T-cell (primary cell): ENCODE measurements around the gene HEBP2. TPM values are rescaled to one million over a fixed set of nuclear protein-coding genes. Genes with fewer than 3 reads are reported as not detected.

Experiments
- ATAC-seq, 4 experiments: fragments of 200-7000 bp in 3 of 4; fragments of 150-1000 bp in 1 of 4; cut with Tn5 transposase; replicated peaks in 1 of 4; 1 replicate in 3 of 4; 2 replicates in 1 of 4; pipeline ENCODE4 v1.10.0; 2021; ENCODE audit warnings: moderate library complexity in 3 of 4, mild to moderate bottlenecking in 2 of 4, moderate number of reproducible peaks in 1 of 4
- CTCF ChIA-PET, 2 donors: fragments of 300-600 bp; sonication (Branson Sonifier 250); formaldehyde crosslinking; loops; one replicate each; lab custom pipeline; 2022; ENCODE audit warnings: antibody characterized with exemption in 2 of 2; lab: Charles Lee
- POLR2A ChIA-PET, 2 donors: fragments of 300-600 bp; sonication (Branson Sonifier 250); formaldehyde crosslinking; loops; one replicate each; lab custom pipeline; 2022; ENCODE audit warnings: antibody characterized with exemption in 2 of 2; lab: Charles Lee
- DNase-seq, 35 experiments: peaks; one replicate each; pipeline versions ENCODE4 v3.0.0 to v3.0.0-alpha.2; 2013 to 2023
- H3K27ac ChIP-seq: one replicate; pipeline ENCODE4 v1.5.1; 2013; ENCODE audit warnings: low read length
- H3K27me3 ChIP-seq, 2 experiments: replicated peaks in 1 of 2; 1 replicate in 1 of 2; 2 replicates in 1 of 2; pipeline versions ENCODE4 v1.6.1 to v1.7.0; 2013; ENCODE audit warnings: low read length in 1 of 2, mixed read lengths in 1 of 2; ENCODE audit not compliant: control insufficient read depth in 2 of 2, insufficient read depth in 2 of 2; ENCODE audit errors: extremely low read depth in 1 of 2
- H3K36me3 ChIP-seq, 2 donors: 1 replicate in 1 of 2; 2 replicates in 1 of 2; pipeline versions ENCODE4 v1.6.1 to v1.7.0; 2013; ENCODE audit warnings: low read length in 1 of 2; ENCODE audit not compliant: control insufficient read depth in 2 of 2, insufficient read depth in 1 of 2; ENCODE audit errors: extremely low read depth in 1 of 2
- H3K4me1 ChIP-seq, 2 experiments: 1 replicate in 1 of 2; 2 replicates in 1 of 2; pipeline versions ENCODE4 v1.6.1 to v1.7.0; 2013; ENCODE audit warnings: low read length in 2 of 2, mixed read lengths in 1 of 2; ENCODE audit not compliant: insufficient read depth in 2 of 2, control insufficient read depth in 1 of 2; ENCODE audit errors: extremely low read depth in 1 of 2
- H3K4me3 ChIP-seq, 2 donors: 1 replicate in 1 of 2; 2 replicates in 1 of 2; pipeline versions ENCODE4 v1.5.1 to v1.7.0; 2013; ENCODE audit warnings: mild to moderate bottlenecking in 2 of 2, low read length in 1 of 2, moderate library complexity in 1 of 2; ENCODE audit not compliant: control insufficient read depth in 1 of 2; ENCODE audit errors: extremely low read depth in 1 of 2
- H3K9me3 ChIP-seq: 2 replicates; pipeline ENCODE4 v1.7.0; 2013
- H3K27ac Mint-ChIP-seq, 2 donors: one replicate each; pipeline ENCODE4 v1.8.0; 2020 to 2021; ENCODE audit warnings: mild to moderate bottlenecking in 2 of 2, mixed read lengths in 2 of 2
- H3K27me3 Mint-ChIP-seq, 2 donors: one replicate each; pipeline ENCODE4 v1.8.0; 2021 to 2022; ENCODE audit warnings: mixed read lengths in 2 of 2
- H3K36me3 Mint-ChIP-seq: one replicate; pipeline ENCODE4 v1.8.0; 2021; ENCODE audit warnings: mixed read lengths
- H3K4me1 Mint-ChIP-seq, 3 donors: one replicate each; pipeline ENCODE4 v1.8.0; 2020 to 2022; ENCODE audit warnings: mixed read lengths in 3 of 3, mild to moderate bottlenecking in 1 of 3
- H3K4me3 Mint-ChIP-seq, 3 donors: one replicate each; pipeline ENCODE4 v1.8.0; 2020 to 2022; ENCODE audit warnings: mild to moderate bottlenecking in 3 of 3, mixed read lengths in 3 of 3, moderate library complexity in 3 of 3
- H3K9me3 Mint-ChIP-seq, 3 donors: one replicate each; pipeline ENCODE4 v1.8.0; 2020 to 2022; ENCODE audit warnings: mixed read lengths in 3 of 3
- WGBS: methylation state at CpG from one replicate; pipeline ENCODE4 v1.1.5; 2013; ENCODE audit warnings: missing lambda C conversion rate; ENCODE audit not compliant: insufficient coverage; 5-methylcytosine and 5-hydroxymethylcytosine counted together
- total RNA-seq, 35 experiments: library from RNA in 6 of 35; stranded (reverse) in 6 of 35; fragments of 120-200 nt in 1 of 35; gene quantifications; one replicate each; pipeline versions ENCODE4 v1.2.1 to v1.2.4 and lab custom pipeline; 2013 to 2026

The HEBP2 gene
- total RNA-seq, 5 donors from 2014 or later (not counting 1 experiment from before 2014, with no cell fraction given) = 18.8 to 54.0 (median 45.7) TPM

- ChIA-PET POLR2A (no interaction called here), CTCF (no interaction called here)
- no peaks in the 10 kb centered on the region for H3K36me3 Mint-ChIP-seq
- ATAC-seq (no peak), DNase-seq (no peak)
- no peak overlapping the region for H3K27ac Mint-ChIP-seq
- no peaks in the 10 kb centered on the region for H3K36me3 ChIP-seq
- no peak overlapping the region for H3K4me3 ChIP-seq
- no peaks in the 10 kb centered on the region for H3K4me1 Mint-ChIP-seq
- no peaks in the 10 kb centered on the region for H3K9me3 ChIP-seq
- H3K4me1 ChIP-seq = no peaks in the 10 kb centered on the region
- 100% methylated on average over 1 of the region's 7 CpGs for WGBS
- H3K27me3 ChIP-seq = no peaks in the 10 kb centered on the region
- peaks cover 0 to 2% (median 0%) of the 10 kb centered on the region in 3 donors for H3K9me3 Mint-ChIP-seq
- H3K27ac ChIP-seq = no peak overlapping the region
- H3K27me3 Mint-ChIP-seq = no peaks in the 10 kb centered on the region
- no peak overlapping the region for H3K4me3 Mint-ChIP-seq
Observed at GRCh38 chr6:138439546-138439945, 35.5 kb downstream of the HEBP2 start.

GRCh38 chr6:138440296-138440695 lies 36.3 kb downstream of the HEBP2 start:
- H3K27ac ChIP-seq = no peak overlapping the region
- H3K36me3 Mint-ChIP-seq = no peaks in the 10 kb centered on the region
- 83% methylated on average over 2 of the region's 3 CpGs for WGBS
- no peaks in the 10 kb centered on the region for H3K4me1 Mint-ChIP-seq
- no peak overlapping the region for H3K27ac Mint-ChIP-seq
- H3K27me3 Mint-ChIP-seq = no peaks in the 10 kb centered on the region
- ChIA-PET CTCF (interaction anchor here in 1 of 2 donors (2.0 kb wide), 1 partner anchor 69 kb away, joined by 9 read pairs; no protein-coding TSS in a partner anchor), POLR2A (no interaction called here)
- H3K9me3 ChIP-seq = no peaks in the 10 kb centered on the region
- DNase-seq (no peak), ATAC-seq (no peak)
- no peaks in the 10 kb centered on the region for H3K4me1 ChIP-seq
- H3K9me3 Mint-ChIP-seq = peaks cover 0 to 2% (median 0%) of the 10 kb centered on the region in 3 donors
- no peak overlapping the region for H3K4me3 Mint-ChIP-seq
- no peak overlapping the region for H3K4me3 ChIP-seq
- H3K27me3 ChIP-seq = no peaks in the 10 kb centered on the region
- H3K36me3 ChIP-seq = no peaks in the 10 kb centered on the region

- H3K27me3 ChIP-seq = no peaks in the 10 kb centered on the region
- H3K27me3 Mint-ChIP-seq = no peaks in the 10 kb centered on the region
- no peaks in the 10 kb centered on the region for H3K4me1 Mint-ChIP-seq
- H3K27ac Mint-ChIP-seq = no peak overlapping the region
- H3K4me3 Mint-ChIP-seq = no peak overlapping the region
- no peaks in the 10 kb centered on the region for H3K4me1 ChIP-seq
- H3K36me3 ChIP-seq = no peaks in the 10 kb centered on the region
- H3K27ac ChIP-seq = no peak overlapping the region
- WGBS = no CpG with 5 or more reads among the region's 4 CpGs
- no peaks in the 10 kb centered on the region for H3K9me3 ChIP-seq
- ChIA-PET POLR2A (no interaction called here), CTCF (interaction anchor here in 1 of 2 donors (0.6 to 2.0 kb wide), 4 partner anchors 14 to 701 kb away, joined by 3 to 9 read pairs (median 4); no protein-coding TSS in a partner anchor)
- peaks cover 0 to 2% (median 0%) of the 10 kb centered on the region in 3 donors for H3K9me3 Mint-ChIP-seq
- ATAC-seq (no peak), DNase-seq (no peak)
- no peak overlapping the region for H3K4me3 ChIP-seq
- no peaks in the 10 kb centered on the region for H3K36me3 Mint-ChIP-seq
Observed at GRCh38 chr6:138440758-138441357, 36.8 kb downstream of the HEBP2 start.

- no peaks in the 10 kb centered on the region for H3K4me1 ChIP-seq
- H3K27me3 ChIP-seq = no peaks in the 10 kb centered on the region
- Mint-ChIP-seq H3K27me3 (no peaks in the 10 kb centered on the region), H3K9me3 (peaks cover 0 to 2% (median 0%) of the 10 kb centered on the region in 3 donors), H3K36me3 (no peaks in the 10 kb centered on the region), H3K4me1 (no peaks in the 10 kb centered on the region), H3K4me3 (no peak overlapping the region), H3K27ac (no peak overlapping the region)
- ATAC-seq (no peak), DNase-seq (no peak)
- H3K27ac ChIP-seq = no peak overlapping the region
- POLR2A ChIA-PET = no interaction called here
- no peaks in the 10 kb centered on the region for H3K36me3 ChIP-seq
- H3K4me3 ChIP-seq = no peak overlapping the region
- H3K9me3 ChIP-seq = no peaks in the 10 kb centered on the region
- WGBS = no CpG with 5 or more reads among the region's 6 CpGs
- CTCF ChIA-PET = interaction anchor here in 1 of 2 donors (0.8 to 2.0 kb wide), 3 partner anchors 68 to 75 kb away, joined by 3 to 9 read pairs (median 5); no protein-coding TSS in a partner anchor
Observed at GRCh38 chr6:138441965-138442364, 37.9 kb downstream of the HEBP2 start.

- WGBS = no CpG with 5 or more reads among the region's 2 CpGs
- no peak for ATAC-seq
- no peak overlapping the region for H3K27ac ChIP-seq
- Mint-ChIP-seq H3K4me1 (no peaks in the 10 kb centered on the region), H3K36me3 (no peaks in the 10 kb centered on the region), H3K4me3 (no peak overlapping the region), H3K27me3 (no peaks in the 10 kb centered on the region), H3K27ac (no peak overlapping the region), H3K9me3 (peaks cover 0 to 2% (median 0%) of the 10 kb centered on the region in 3 donors)
- no peaks in the 10 kb centered on the region for H3K36me3 ChIP-seq
- no peak for DNase-seq
- ChIA-PET CTCF (no interaction called here), POLR2A (no interaction called here)
- H3K4me3 ChIP-seq = no peak overlapping the region
- H3K9me3 ChIP-seq = no peaks in the 10 kb centered on the region
- no peaks in the 10 kb centered on the region for H3K4me1 ChIP-seq
- no peaks in the 10 kb centered on the region for H3K27me3 ChIP-seq
Observed at GRCh38 chr6:138442663-138443062, 38.6 kb downstream of the HEBP2 start.

- CTCF ChIA-PET = interaction anchor here in 1 of 2 donors (0.6 to 0.7 kb wide), 3 partner anchors 14 to 475 kb away, joined by 3 read pairs; no protein-coding TSS in a partner anchor
Observed at GRCh38 chr6:138443979-138444378, 40.0 kb downstream of the HEBP2 start.

More at GRCh38 chr6:138443979-138444378, 40.0 kb downstream of the HEBP2 start:
- Mint-ChIP-seq H3K4me3 (no peak overlapping the region), H3K36me3 (no peaks in the 10 kb centered on the region), H3K27ac (no peak overlapping the region), H3K27me3 (no peaks in the 10 kb centered on the region), H3K4me1 (no peaks in the 10 kb centered on the region), H3K9me3 (peaks cover 0 to 2% (median 0%) of the 10 kb centered on the region in 3 donors)
- Histone ChIP-seq H3K4me3 (no peak overlapping the region), H3K27me3 (no peaks in the 10 kb centered on the region), H3K27ac (no peak overlapping the region), H3K4me1 (no peaks in the 10 kb centered on the region), H3K36me3 (no peaks in the 10 kb centered on the region), H3K9me3 (no peaks in the 10 kb centered on the region)
- DNase-seq (no peak), ATAC-seq (no peak)
- POLR2A ChIA-PET = interaction anchor here (0.6 kb wide), 2 partner anchors 274 to 550 kb away, joined by 3 to 6 read pairs; no protein-coding TSS in a partner anchor
